ENCODE results near the gene SLC13A2. TPM values are rescaled to one million over a fixed set of nuclear protein-coding genes. Genes with fewer than 3 reads are reported as not detected.

The SLC13A2 gene
- total RNA-seq, 8 experiments from 2014 or later, result 0.09 to 1.00 (median 0.40) TPM; not detected in 4

- Histone ChIP-seq H3K4me1 (replicated peaks in 1 of 2) (peaks cover 3 to 13% of the 10 kb centered on the region in 2 donors), H3K4me3 (no peak overlapping the region), H3K27ac (no peak overlapping the region)
- in situ Hi-C loops (cut with MboI; ENCODE audit: low pct_unique_long_range_greater_than_20kb in 2 of 9, low sequenced_read_pairs in 9 of 9, unreplicated experiment in 9 of 9), result loop anchor here in 4 of 9 experiments (5.0 to 25.0 kb wide), 4 partner anchors 37 to 113 kb away; partner anchors contain the start of genes ALDOC (in 1 of the 4) and SPAG5 (in 1 of the 4)
- WGBS, 10 experiments, result 60 to 90% (median 76%) methylated on average over 1 to 5 of the region's 9 CpGs; no CpG with 5 or more reads in 4 of the 10 experiments
- ATAC-seq (replicated peaks in 6 of 8), result no peak
Observed at GRCh38 chr17:28499684-28500357, 26.4 kb downstream of the SLC13A2 start.

- H3K27ac ChIP-seq, result peak overlapping the region in 1 of 2 donors; percentile 30
- peak; percentile 25 to 89 (median 65) for ATAC-seq (replicated peaks in 6 of 8)
- no peak overlapping the region for H3K4me3 ChIP-seq
- in situ Hi-C loops (cut with MboI; ENCODE audit: low pct_unique_long_range_greater_than_20kb in 2 of 9, low sequenced_read_pairs in 9 of 9, unreplicated experiment in 9 of 9), result no loop called here
- peaks cover 3 to 11% of the 10 kb centered on the region in 2 donors for H3K4me1 ChIP-seq (replicated peaks in 1 of 2)
- 33 to 87% (median 62%) methylated on average over 1 to 4 of the region's 13 CpGs; no CpG with 5 or more reads in 5 of the 10 experiments for WGBS, 10 experiments
Observed at GRCh38 chr17:28500712-28501379, 27.4 kb downstream of the SLC13A2 start.

DNA sequence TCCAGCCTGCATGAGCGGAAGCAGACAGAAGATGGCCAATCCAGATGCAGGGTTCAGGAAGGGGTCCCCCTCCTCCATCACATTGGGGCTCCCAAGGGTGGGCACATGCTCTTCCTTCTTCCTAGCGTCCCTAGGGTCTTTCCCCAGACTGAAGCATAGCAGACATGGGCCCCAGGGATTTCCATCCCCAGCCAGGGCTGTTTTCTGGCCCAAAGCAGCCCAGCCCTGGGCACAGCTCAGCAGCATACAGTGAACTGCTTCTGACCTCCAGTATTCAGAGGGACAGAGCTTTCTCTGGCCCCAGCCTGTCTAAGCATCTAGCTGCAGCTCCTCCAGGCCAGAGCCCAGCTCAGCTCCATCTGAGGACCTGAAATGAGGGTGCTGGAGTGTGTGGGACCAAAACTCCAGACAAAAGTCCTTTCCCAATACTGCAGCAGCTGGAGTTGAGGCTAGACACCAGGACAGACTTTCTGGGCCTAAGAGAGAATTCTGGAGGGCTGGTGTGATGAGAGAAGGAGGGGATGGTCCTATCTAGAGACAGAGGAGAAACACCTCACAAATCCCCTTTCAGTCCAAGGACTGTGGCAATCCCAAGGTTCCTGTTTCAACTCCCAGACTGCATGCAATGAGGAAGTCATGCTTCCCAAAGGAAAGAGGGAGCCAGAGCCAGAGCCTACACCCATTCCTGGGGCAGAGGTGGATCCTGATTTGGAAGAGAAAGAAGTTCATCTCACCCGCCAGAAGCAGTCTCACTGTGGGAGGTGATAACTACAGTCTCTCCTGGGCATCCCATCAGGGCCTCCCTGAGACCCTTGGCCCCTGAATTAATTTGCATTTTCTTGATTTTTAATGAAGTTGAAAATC, 28.2 kb downstream of the SLC13A2 start:
- Histone ChIP-seq H3K27ac (peak overlapping the region in 1 of 2 donors; percentile 6), H3K4me1 (replicated peaks in 1 of 2) (peaks cover 3 to 11% of the 10 kb centered on the region in 2 donors), H3K4me3 (no peak overlapping the region)
- in situ Hi-C loops (cut with MboI; ENCODE audit: low pct_unique_long_range_greater_than_20kb in 2 of 9, low sequenced_read_pairs in 9 of 9, unreplicated experiment in 9 of 9), result no loop called here
- ATAC-seq (replicated peaks in 6 of 8), result peak in 5 of 8 experiments; percentile 12 to 81 (median 55)
- WGBS, 10 experiments, result 14 to 80% (median 40%) methylated on average over 1 of the region's 3 CpGs; no CpG with 5 or more reads in 4 of the 10 experiments

DNA sequence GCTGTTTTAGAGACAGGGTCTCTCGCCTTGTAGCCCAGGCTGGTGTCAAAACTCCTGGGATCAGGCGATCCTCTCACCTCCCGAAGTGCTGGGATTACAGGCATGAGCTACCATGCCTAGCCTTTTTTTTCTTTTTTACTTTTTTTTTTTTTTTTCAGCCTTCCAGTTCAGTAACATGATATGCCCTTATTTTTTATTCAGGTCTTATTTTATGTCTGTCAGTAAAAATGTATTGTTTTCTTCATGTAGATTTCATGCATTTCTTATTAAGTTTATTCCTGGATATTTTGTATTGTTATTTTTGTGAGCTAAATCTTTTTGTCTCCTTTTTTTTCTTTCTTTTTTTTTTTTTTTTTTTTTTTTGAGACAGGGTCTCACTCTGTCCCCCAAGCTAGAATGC, 30.0 kb downstream of the SLC13A2 start:
- Histone ChIP-seq H3K4me1 (replicated peaks in 1 of 2) (peaks cover 3 to 11% of the 10 kb centered on the region in 2 donors), H3K27ac (no peak overlapping the region), H3K4me3 (no peak overlapping the region)
- no peak for ATAC-seq (replicated peaks in 6 of 8)
- 30 to 82% (median 49%) methylated on average over 1 to 3 of the region's 3 CpGs for WGBS, 10 experiments
- in situ Hi-C loops (cut with MboI; ENCODE audit: low pct_unique_long_range_greater_than_20kb in 2 of 9, low sequenced_read_pairs in 9 of 9, unreplicated experiment in 9 of 9), result no loop called here

GRCh38 chr17:28505986-28506665, 32.7 kb downstream of the SLC13A2 start, which contains the start of gene FOXN1:
Gene FOXN1, plus strand, starts transcription at chr17:28506348. Its CDS starts 17,622 bp downstream, at chr17:28523970.
- 72 to 80% methylated on average over 2 to 8 of the region's 28 CpGs; no CpG with 5 or more reads in 8 of the 10 experiments for WGBS, 10 experiments
- in situ Hi-C loops (cut with MboI; ENCODE audit: low pct_unique_long_range_greater_than_20kb in 2 of 9, low sequenced_read_pairs in 9 of 9, unreplicated experiment in 9 of 9), result no loop called here
- no peak within 1 kb of the TSS for H3K27ac ChIP-seq
- peaks cover 0 to 3% of the 10 kb centered on the region in 2 donors for H3K4me1 ChIP-seq (replicated peaks in 1 of 2)
- no peak within 1 kb of the TSS for H3K4me3 ChIP-seq
- no peak for ATAC-seq (replicated peaks in 6 of 8)

- ATAC-seq (replicated peaks in 6 of 8), result no peak
- Histone ChIP-seq H3K27ac (no peak overlapping the region), H3K4me1 (replicated peaks in 1 of 2) (no peaks in the 10 kb centered on the region), H3K4me3 (no peak overlapping the region)
- WGBS, 10 experiments, result 67 to 100% (median 80%) methylated on average over 1 to 7 of the region's 14 CpGs; no CpG with 5 or more reads in 3 of the 10 experiments
- in situ Hi-C loops (cut with MboI; ENCODE audit: low pct_unique_long_range_greater_than_20kb in 2 of 9, low sequenced_read_pairs in 9 of 9, unreplicated experiment in 9 of 9), result no loop called here
Observed at GRCh38 chr17:28506763-28507487, 33.5 kb downstream of the SLC13A2 start.

GRCh38 chr17:28507567-28508203, 34.2 kb downstream of the SLC13A2 start:
- WGBS, 10 experiments, result 40 to 100% (median 79%) methylated on average over 1 to 6 of the region's 24 CpGs; no CpG with 5 or more reads in 4 of the 10 experiments
- in situ Hi-C loops (cut with MboI; ENCODE audit: low pct_unique_long_range_greater_than_20kb in 2 of 9, low sequenced_read_pairs in 9 of 9, unreplicated experiment in 9 of 9), result no loop called here
- peak in 3 of 8 experiments; percentile 67 to 85 (median 75) for ATAC-seq (replicated peaks in 6 of 8)
- Histone ChIP-seq H3K4me3 (no peak overlapping the region), H3K27ac (no peak overlapping the region), H3K4me1 (replicated peaks in 1 of 2) (no peaks in the 10 kb centered on the region)

DNA sequence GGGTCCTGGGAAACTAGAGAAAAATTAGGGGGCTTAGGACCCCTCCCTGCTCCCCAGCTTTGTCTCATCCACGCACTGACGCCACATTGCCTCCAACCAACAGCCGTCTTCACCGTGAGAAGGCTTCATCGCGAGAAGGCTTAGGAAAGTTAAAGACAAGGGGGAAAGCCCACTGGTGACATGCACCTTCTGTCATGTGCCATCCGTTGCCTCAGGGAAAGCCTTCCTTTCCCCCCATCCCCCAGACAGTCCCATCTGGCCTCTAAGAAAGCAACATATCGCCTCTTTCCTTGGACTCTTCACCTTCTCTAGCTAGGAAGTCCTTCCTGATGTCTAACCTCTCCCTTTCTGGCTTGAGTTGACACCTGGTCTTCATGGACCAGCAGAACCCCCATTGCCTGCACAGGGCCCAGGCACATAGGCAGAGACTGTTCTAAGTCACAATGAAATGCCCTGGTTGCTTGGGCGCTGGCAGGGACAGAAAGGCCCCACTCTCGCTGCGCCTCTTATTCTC, 34.8 kb downstream of the SLC13A2 start:
- ATAC-seq (replicated peaks in 6 of 8), result peak in 2 of 8 experiments; percentile 14 to 39
- WGBS, 10 experiments, result 17 to 100% (median 75%) methylated on average over 1 to 8 of the region's 11 CpGs; no CpG with 5 or more reads in 2 of the 10 experiments
- in situ Hi-C loops (cut with MboI; ENCODE audit: low pct_unique_long_range_greater_than_20kb in 2 of 9, low sequenced_read_pairs in 9 of 9, unreplicated experiment in 9 of 9), result no loop called here
- Histone ChIP-seq H3K27ac (no peak overlapping the region), H3K4me1 (replicated peaks in 1 of 2) (no peaks in the 10 kb centered on the region), H3K4me3 (no peak overlapping the region)

- WGBS, 10 experiments, result 17 to 64% (median 31%) methylated on average over 1 to 4 of the region's 7 CpGs; no CpG with 5 or more reads in 6 of the 10 experiments
- H3K4me1 ChIP-seq (replicated peaks in 1 of 2), result no peaks in the 10 kb centered on the region
- ATAC-seq (replicated peaks in 6 of 8), result peak in 1 of 8 experiments; percentile 34
Observed at GRCh38 chr17:28509789-28510188, 36.3 kb downstream of the SLC13A2 start.

GRCh38 chr17:28511858-28512461, 38.5 kb downstream of the SLC13A2 start:
- in situ Hi-C loops (cut with MboI; ENCODE audit: low pct_unique_long_range_greater_than_20kb in 2 of 9, low sequenced_read_pairs in 9 of 9, unreplicated experiment in 9 of 9), result no loop called here
- Histone ChIP-seq H3K4me3 (no peak overlapping the region), H3K4me1 (replicated peaks in 1 of 2) (no peaks in the 10 kb centered on the region), H3K27ac (no peak overlapping the region)
- ATAC-seq (replicated peaks in 6 of 8), result no peak
- 68 to 83% methylated on average over 1 to 3 of the region's 3 CpGs; no CpG with 5 or more reads in 8 of the 10 experiments for WGBS, 10 experiments

More at GRCh38 chr17:28509789-28510188, 36.3 kb downstream of the SLC13A2 start:
- in situ Hi-C loops (cut with MboI; ENCODE audit: low pct_unique_long_range_greater_than_20kb in 2 of 9, low sequenced_read_pairs in 9 of 9, unreplicated experiment in 9 of 9), result no loop called here
- no peak overlapping the region for H3K27ac ChIP-seq
- H3K4me3 ChIP-seq, result no peak overlapping the region

DNA sequence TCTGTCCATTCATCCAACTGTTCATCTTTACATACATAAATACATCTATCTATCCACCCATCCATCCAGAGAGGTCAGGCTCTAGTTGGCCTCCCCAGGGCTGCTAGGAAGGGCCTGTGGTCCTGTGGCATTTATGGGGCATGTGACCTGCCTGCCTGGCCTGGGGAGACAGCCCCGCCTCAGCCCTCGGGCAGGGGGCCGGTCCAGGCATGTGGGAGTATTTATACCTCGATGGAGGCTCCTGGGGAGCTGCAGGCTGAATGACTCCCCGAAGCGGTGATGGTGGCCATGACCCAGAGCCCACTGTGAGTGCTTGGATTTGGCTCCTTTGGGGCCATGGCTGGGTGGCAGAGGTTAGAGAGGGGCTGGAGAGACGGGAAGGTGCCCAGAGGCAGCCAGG, 40.0 kb downstream of the SLC13A2 start:
- no peak overlapping the region for H3K4me3 ChIP-seq
- no peak overlapping the region for H3K27ac ChIP-seq
- ATAC-seq (replicated peaks in 6 of 8), result peak in 1 of 8 experiments; percentile 9
- in situ Hi-C loops (cut with MboI; ENCODE audit: low pct_unique_long_range_greater_than_20kb in 2 of 9, low sequenced_read_pairs in 9 of 9, unreplicated experiment in 9 of 9), result no loop called here
- H3K4me1 ChIP-seq (replicated peaks in 1 of 2), result no peaks in the 10 kb centered on the region
- WGBS, 10 experiments, result 14 to 53% (median 46%) methylated on average over 1 to 5 of the region's 7 CpGs; no CpG with 5 or more reads in 6 of the 10 experiments
